Lung (tissue), 12 donors: ENCODE measurements around the gene SERTAD1. TPM values are rescaled to one million over a fixed set of nuclear protein-coding genes. Genes with fewer than 3 reads are reported as not detected.

Source experiments
- ATAC-seq: fragments of 200-7000 bp; cut with Tn5 transposase; one replicate; pipeline ENCODE4 v1.9.1; 2020; ENCODE audit warnings: moderate number of reproducible peaks; ENCODE audit not compliant: insufficient read depth, low FRiP score
- DNase-seq, 3 donors: peaks; one replicate each; pipeline ENCODE4 v3.0.0-alpha.2; 2013 to 2017
- H3K27ac ChIP-seq, 2 donors: one replicate each; pipeline ENCODE4 v1.5.1; 2013; ENCODE audit warnings: mild to moderate bottlenecking in 2 of 2, moderate library complexity in 2 of 2, control low read depth in 1 of 2, inconsistent platforms in 1 of 2, low read depth in 1 of 2, low read length in 1 of 2
- H3K27me3 ChIP-seq, 3 donors: one replicate each; pipeline ENCODE4 v1.5.1; 2013; ENCODE audit warnings: low read length in 2 of 3; ENCODE audit not compliant: control insufficient read depth in 3 of 3, insufficient read depth in 3 of 3
- H3K36me3 ChIP-seq, 4 donors: one replicate each; pipeline ENCODE4 v1.5.1; 2013; ENCODE audit warnings: low read length in 4 of 4, mild to moderate bottlenecking in 1 of 4, moderate library complexity in 1 of 4; ENCODE audit not compliant: control insufficient read depth in 4 of 4, insufficient read depth in 4 of 4
- H3K4me1 ChIP-seq, 5 donors: one replicate each; pipeline ENCODE4 v1.5.1; 2013; ENCODE audit warnings: low read length in 5 of 5, mild to moderate bottlenecking in 2 of 5, moderate library complexity in 1 of 5; ENCODE audit not compliant: control insufficient read depth in 5 of 5, insufficient read depth in 5 of 5
- H3K4me3 ChIP-seq: one replicate; pipeline ENCODE4 v1.5.1; 2013; ENCODE audit warnings: mild to moderate bottlenecking, control low read depth, moderate library complexity
- H3K9ac ChIP-seq, 2 donors: one replicate each; pipeline ENCODE4 v1.5.1; 2013; ENCODE audit warnings: low read length in 2 of 2, control low read depth in 1 of 2; ENCODE audit not compliant: insufficient read depth in 1 of 2
- H3K9me3 ChIP-seq, 4 donors: one replicate each; pipeline ENCODE4 v1.5.1; 2013; ENCODE audit warnings: low read length in 3 of 4, mild to moderate bottlenecking in 1 of 4, moderate library complexity in 1 of 4; ENCODE audit not compliant: control insufficient read depth in 4 of 4, insufficient read depth in 3 of 4
- CTCF ChIP-seq: IDR thresholded peaks from 2 replicates; pipeline ENCODE4 v1.5.1; 2012; ENCODE audit warnings: mild to moderate bottlenecking; ENCODE audit errors: control extremely low read depth, extremely low read depth
- WGBS, 2 donors: extraction: QIAGEN DNeasy Blood & Tissue Kit; methylation state at CpG; one replicate each; pipeline ENCODE4 v1.1.7; 2013; 5-methylcytosine and 5-hydroxymethylcytosine counted together
- polyA plus RNA-seq, 2 donors: library from polyadenylated mRNA; stranded (reverse); fragments of 200-250 nt; gene quantifications; one replicate each; pipeline ENCODE4 v1.2.1, GENCODE V29; 2013
- total RNA-seq, 2 donors: library from RNA; depleted of rRNA in 1 of 2; stranded (reverse); fragments of >200 nt in 1 of 2; gene quantifications; one replicate each; pipeline ENCODE4 v1.2.1, GENCODE V29; 2014 to 2021
- donor health status: control.
- donor health status: control.
- donor health status: Bipolar disorder and iron deficiency.
- donor health status: healthy.
- donor health status: DM: yes; HTN: yes; CAD: no.

The SERTAD1 gene
- total and polyA plus RNA-seq, 4 donors = 10.8 to 37.9 (median 24.2) TPM

GRCh38 chr19:40380199-40381037, 45.4 kb downstream of the SERTAD1 start:
- peaks cover 0 to 41% (median 9%) of the 10 kb centered on the region in 4 donors for H3K36me3 ChIP-seq
- no peak overlapping the region for H3K9ac ChIP-seq
- no peak overlapping the region for H3K4me3 ChIP-seq
- H3K27ac ChIP-seq = no peak overlapping the region
- H3K4me1 ChIP-seq = no peaks in the 10 kb centered on the region
- WGBS, 2 donors = 89 to 93% methylated on average over 37 of the region's 37 CpGs
- DNase-seq (no peak), ATAC-seq (no peak)
- no peak for TF ChIP-seq CTCF
- H3K27me3 ChIP-seq = no peaks in the 10 kb centered on the region
- no peaks in the 10 kb centered on the region for H3K9me3 ChIP-seq

- TF ChIP-seq CTCF = no peak
- Histone ChIP-seq H3K4me3 (no peak overlapping the region), H3K27me3 (no peaks in the 10 kb centered on the region), H3K36me3 (peaks cover 0 to 42% (median 9%) of the 10 kb centered on the region in 4 donors), H3K4me1 (no peaks in the 10 kb centered on the region), H3K9ac (no peak overlapping the region), H3K27ac (no peak overlapping the region), H3K9me3 (no peaks in the 10 kb centered on the region)
- WGBS, 2 donors = 88 to 89% methylated on average over 8 to 11 of the region's 11 CpGs
- ATAC-seq = no peak
- DNase-seq = no peak
Observed at GRCh38 chr19:40379446-40380198, 46.2 kb downstream of the SERTAD1 start.

GRCh38 chr19:40378509-40378908, 47.3 kb downstream of the SERTAD1 start:
- H3K4me1 ChIP-seq = no peaks in the 10 kb centered on the region
- H3K4me3 ChIP-seq = no peak overlapping the region
- no peak overlapping the region for H3K9ac ChIP-seq
- no peaks in the 10 kb centered on the region for H3K27me3 ChIP-seq
- H3K27ac ChIP-seq = no peak overlapping the region
- WGBS, 2 donors = 79 to 87% methylated on average over 2 of the region's 2 CpGs
- H3K36me3 ChIP-seq = peaks cover 0 to 48% (median 15%) of the 10 kb centered on the region in 4 donors
- ATAC-seq = no peak
- no peaks in the 10 kb centered on the region for H3K9me3 ChIP-seq
- no peak for TF ChIP-seq CTCF
- no peak for DNase-seq
